Measurements from ENCODE around the gene CPNE1. TPM values are rescaled to one million over a fixed set of nuclear protein-coding genes. Genes with fewer than 3 reads are reported as not detected.
A peak's percentile ranks its signal among the peaks of the same experiment; 100 is the strongest.
"Not testable (repeated sequence)": the region's sequence is repeated elsewhere in the genome, so short reads cannot be mapped to it uniquely, and the experiment has no call there.

The CPNE1 gene
- total RNA-seq, 1 donor from 2014 or later: 119 TPM

DNA sequence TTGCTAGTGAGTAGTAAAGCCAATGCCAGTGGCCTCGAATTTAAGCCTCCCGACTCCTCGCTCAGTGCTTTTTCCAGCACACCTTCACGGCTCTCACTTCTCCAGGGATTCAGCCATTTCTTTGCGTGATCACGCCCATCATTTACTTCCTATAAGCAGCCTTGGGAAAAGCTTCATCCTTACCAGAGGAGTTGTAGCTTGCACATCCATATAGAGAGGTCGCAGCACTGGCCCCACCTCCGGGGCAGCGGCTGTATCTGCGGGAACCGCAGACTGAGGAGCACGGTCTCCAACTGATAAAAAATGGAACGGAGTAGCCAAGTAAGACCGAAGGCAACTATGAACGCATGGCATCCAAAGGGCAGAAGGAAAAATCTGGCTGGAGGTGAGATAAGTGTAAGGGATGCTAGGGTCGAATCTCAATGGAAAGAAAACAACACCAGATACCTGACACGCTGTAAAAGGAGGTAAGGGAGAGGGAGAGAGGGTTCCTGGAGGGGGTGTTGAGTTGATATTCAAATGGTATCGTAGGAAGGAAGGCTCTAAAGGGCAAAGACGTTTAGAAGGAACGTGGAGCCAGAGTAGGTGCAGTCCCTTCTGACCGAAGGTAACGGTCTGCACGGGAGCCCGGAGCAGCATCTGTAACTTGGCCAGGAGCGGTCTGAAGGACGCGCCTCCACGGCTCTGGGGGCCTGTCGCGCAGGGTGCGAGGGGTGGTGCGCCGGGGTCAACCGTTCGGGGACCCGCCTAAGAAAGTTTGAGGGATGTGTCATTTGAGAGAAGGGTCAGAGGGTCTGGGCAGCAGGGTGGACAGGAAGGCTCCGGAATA lies 33.8 kb upstream of the CPNE1 start:
- no peak for DNase-seq (ENCODE audit: low read depth)

DNA sequence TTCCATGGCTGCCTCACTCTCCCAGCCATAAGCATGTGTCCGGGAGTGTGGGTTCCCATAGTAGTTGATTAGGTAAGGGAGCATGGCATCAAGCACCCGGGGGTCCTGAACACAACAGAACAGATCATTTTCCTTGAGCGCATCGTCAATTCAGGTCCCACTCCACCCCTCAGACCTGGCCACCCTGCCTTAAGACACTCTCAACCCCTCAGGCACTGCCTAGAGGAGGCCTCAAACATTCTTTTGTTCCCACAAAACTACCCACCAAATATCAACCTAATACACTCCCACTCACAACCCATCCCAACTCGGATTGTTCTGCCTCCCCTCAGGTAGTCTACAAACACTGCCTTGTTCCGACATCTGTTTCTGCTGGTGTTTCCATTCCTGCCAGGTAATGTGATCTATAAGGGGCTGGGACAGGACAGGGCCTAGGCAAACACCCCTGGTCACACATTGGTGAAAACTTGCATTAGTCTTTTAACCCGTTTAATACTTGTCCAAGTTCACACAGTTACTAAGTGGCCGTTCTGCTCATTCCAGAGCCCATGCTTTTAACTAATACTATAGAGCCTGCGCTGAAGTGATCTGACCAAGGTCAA lies 33.1 kb upstream of the CPNE1 start:
- DNase-seq (ENCODE audit: low read depth): no peak

DNA sequence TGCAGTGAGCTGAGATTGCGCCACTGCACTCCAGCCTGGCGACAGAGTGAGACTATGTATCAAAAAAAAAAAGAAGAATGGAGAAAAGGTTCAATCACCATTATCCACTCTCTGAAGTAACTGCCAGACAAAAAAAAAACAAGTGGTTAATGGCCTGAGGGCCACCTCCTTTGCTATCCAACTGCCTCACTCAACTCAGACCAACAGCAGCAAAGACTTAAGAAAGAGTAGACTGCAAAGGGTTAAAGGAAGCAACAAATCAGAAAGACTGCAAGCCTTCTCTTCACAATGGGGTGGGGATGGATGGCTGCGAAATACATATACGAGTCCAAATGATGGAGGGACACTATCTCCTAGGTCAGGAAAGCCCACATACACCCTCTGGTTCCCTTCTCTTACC lies 31.3 kb upstream of the CPNE1 start:
- DNase-seq (ENCODE audit: low read depth): no peak

DNA sequence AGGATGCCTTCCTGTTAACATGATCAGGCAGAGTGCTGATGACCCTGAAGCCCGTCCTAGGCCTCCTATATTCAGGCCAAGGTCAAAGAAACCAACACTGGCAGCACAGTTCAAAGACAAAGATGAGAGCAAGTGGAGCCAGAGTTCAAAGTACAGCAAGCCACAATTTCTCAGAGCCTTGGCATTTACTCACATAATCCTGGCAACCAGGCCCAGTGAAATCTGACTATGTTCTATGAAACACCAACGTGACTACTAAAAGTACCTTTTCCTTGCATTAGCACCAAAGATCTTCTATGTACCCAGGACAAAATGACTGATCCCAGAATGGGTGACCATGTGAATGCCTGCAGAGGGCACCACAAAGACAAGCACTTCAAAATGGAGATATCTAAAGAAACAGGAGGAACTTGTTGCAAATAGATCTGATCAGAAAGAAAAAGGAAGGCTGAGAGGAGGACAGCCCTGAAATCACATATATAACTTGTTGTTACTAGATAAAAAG lies 30.6 kb upstream of the CPNE1 start:
- no peak for DNase-seq (ENCODE audit: low read depth)

DNA sequence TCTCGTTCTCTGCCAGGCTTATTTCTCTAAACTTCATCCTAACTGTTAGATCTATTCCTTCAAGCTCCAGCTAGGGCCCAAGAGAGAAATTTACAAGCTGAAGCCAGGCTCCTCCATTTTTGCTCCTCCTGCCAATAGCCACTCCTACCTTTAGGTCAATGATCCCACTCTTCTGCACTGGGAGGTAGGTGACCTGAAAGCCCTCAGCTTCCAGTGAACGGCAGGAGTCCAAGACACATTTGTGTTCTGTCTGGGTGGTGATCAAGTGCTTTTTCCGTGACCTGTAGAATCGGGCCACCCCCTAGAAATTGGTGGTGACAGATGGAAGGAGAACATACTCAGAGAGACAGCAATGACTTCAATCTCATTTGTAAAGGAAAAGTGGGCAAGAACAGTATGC lies 25.6 kb upstream of the CPNE1 start:
- no peak for DNase-seq (ENCODE audit: low read depth)

DNA sequence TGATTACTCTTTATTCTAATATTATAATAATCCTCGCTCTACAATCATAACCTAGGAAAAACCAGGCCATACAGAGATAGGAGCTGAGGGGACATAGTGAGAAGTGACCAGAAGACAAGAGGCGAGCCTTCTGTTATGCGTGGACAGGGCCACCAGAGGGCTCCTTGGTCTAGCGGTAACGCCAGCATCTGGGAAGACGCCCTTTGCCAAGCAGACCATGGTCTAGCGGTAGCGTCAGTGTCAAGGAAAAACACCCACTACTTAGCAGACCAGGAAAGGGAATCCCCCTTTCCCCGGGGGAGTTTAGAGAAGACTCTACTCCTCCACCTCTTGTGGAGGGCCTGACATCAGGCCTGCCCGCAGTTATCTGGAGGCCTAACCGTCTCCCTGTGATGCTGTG lies 22.2 kb upstream of the CPNE1 start:
- not testable (repeated sequence) for DNase-seq (ENCODE audit: low read depth)

DNA sequence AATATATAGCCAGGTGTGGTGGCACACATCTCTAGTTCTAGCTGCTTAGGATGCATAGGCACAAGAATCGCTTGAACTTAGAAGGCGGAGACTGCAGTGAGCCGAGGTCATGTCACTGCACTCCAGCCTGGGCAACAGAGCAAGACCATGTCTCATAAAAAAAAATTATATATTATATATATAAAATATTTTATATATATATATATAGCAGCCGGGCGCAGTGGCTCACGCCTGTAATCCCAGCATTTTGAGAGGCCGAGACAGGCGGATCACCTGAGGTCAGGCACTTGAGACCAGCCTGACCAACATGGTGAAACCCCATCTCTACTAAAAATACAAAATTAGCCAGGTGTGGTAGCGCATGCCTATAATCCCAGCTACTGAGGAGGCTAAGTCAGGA lies 20.7 kb upstream of the CPNE1 start:
- not testable (repeated sequence) for DNase-seq (ENCODE audit: low read depth)

DNA sequence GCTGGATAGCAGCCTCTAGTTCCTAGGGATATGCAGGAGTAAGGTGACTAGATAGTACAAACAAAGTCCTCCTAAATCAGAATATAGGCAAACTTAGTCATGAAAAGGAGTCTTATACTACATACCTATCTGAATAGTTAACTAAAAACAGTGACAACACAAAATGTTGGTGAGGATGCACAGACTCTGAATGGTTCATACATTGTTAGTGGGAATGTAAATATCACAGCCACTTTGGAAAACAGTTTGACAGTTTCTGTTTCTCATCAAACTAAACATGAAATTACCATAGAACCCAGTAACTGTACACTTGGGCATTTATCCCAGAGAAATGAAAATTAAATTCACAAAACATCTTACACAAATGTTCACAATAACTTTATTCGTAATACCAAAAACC lies 17.3 kb upstream of the CPNE1 start:
- DNase-seq (ENCODE audit: low read depth): no peak

DNA sequence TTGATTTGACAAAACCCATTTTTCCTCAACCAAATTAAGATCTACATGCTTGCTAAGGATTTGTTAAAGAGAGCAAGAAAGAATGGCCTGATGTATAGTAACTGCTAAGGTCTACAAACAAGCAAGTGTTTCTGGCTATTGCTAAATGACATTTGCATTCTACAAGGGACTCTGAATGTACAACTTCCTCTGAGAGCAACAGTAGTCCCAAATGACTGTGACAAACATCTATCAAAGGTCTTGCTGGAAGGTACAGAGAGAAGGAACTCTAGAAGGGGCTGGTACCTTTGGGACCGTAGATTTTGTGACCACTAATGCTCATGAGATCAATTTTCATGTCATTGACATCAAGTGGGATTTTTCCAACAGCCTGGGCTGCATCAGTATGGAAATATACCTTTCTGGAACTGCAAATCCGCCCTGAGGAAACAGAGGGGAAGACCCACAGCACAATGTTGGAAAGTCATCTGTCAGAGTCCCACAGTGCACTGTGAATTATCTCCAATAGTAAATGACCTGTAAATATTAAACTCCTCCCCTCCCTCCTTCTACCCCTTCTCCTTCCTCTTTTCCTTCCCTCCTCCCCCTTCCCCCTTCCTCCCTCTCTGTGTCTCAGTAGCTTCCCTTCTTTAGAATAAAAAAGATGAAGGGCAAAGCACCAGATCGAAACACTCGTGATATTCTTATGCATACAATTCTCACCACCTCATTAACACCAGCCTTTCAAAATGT lies 15.9 kb upstream of the CPNE1 start:
- no peak for DNase-seq (ENCODE audit: low read depth)

DNA sequence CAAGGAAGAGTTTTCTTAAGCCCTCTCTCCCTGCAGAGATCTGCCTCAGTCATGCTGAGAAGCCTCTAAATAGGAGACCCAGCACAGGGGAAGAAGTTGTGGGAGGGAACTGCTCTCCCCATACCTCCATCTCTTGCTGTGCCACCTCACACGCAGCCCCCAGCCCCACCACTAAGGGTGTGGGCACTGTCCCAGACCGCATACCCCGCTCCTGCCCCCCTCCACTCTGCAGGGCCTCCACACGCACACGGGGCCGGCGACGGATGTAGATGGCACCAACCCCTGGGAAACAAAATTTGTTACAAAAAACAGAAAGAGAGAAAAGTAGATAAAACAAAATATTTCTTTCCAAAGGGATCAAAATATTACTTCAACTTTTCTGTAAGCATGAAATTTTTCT lies 10.2 kb upstream of the CPNE1 start:
- no peak for DNase-seq (ENCODE audit: low read depth)

DNA sequence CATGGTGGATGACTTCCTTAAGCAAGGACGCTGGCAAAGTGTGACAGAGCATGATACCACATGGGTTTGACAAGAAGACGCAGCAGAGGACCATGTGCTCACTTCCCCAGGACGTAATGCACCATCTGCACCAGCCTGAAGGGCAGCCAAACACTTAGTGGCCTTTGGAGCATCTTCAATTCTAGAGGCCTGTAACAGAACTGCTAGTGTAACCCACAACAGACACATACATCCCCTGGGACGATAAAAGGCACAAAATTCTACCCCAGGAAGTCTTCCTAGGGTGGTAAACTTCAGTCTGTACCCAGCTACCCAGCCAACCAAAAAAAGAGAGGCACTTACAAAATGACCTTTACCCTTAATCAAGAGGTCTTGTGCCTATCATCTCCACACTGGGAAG lies 9.2 kb upstream of the CPNE1 start:
- no peak for DNase-seq (ENCODE audit: low read depth)

DNA sequence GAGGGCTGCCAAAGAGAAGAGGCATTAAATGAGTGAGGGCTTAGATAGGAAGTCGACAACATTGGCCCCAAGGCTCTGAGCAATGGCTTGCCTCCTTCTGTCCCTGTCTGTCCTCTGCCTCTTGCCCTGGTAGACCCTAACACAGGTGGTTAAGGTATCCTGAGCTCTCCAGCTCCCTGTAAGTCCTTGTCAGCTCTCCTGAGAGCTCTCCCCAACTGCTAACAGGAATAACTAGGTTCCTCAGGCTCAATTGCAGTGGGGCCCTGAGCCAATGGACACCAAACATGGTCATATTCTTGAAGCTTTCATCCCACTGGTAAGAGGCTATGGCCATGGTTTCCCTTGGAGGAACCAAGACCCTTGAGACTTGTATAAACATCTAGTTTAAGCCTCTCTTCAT lies 5.0 kb upstream of the CPNE1 start:
- DNase-seq (ENCODE audit: low read depth): no peak

DNA sequence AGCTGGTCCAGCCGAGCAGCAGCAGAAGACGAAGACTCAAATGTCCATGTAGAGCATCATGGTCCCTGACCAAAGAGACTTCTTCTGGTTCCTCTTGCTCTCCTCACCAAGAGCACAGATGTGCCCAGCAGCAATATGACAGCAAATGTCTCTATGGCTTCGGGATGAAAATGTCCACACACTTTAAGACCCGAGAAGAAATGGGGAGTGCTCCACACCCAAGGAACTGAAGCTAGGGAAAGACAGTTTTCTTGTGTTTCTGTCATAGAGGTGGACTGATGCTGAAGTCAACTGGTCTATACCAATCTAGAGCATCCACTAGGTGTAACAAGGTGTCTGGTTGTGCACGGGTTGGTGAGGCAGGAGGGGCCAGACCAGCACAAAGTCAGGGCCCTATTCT lies 4.5 kb upstream of the CPNE1 start:
- no peak for DNase-seq (ENCODE audit: low read depth)

DNA sequence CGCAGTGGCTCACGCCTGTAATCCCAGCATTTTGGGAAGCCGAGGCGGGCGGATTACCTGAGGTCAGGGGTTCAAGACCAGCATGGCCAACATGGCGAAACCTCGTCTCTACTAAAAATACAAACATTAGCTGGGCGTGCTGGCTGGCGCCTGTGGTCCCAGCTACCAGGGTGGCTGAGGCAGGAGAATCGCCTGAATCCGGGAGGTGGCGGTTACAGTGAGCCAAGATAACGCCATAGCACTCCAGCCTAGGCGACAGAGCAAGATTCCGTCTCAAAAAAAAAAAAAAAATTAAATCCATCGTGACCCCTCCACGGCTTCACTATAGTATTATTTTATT lies 1.2 kb upstream of the CPNE1 start:
- no peak for DNase-seq (ENCODE audit: low read depth)

DNA sequence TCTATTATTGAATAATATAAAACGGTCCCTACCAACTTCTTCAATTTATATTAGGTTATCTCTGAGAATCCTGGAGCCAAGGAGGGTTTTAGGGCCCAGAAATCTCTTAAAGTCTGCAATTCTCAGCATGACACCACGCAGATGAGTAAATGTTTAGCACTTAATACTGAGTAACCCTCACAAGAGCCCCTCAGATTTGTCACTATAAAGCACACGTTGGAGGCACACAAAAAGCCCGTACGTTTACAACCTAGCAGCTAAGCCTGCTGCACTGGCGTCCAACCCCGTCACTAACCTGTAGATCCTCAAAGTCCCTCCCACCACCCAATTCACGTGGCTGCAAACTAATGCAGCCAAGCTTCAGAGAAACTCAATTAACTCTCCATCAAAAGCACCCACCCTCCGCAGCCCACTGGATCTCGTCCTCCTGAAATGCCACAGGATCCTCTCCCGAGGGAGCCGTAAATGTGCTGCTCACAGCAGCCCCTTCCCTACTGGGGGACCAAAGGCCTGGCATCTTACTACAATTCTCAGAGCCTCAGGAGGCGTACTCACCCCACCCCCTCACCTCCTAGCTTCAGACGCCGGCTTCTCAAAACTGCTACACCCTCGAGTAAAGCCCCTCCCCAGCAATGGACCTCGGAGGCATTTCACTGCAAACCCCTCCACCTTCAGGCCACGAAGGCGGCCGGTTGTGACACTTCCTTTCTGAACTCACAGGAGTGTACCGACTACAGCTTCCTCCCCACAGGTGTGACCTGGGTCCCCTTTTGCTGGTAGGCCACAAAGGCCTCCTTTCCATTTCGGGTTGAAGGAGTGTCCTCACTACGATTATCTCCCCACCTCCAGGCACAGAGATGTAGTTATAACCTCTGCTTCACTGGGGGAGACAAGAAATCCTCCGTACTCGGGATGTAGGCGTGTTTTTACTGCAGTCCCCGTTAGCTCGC lies 909 bp downstream of the CPNE1 start:
- peak; percentile 27 for DNase-seq (ENCODE audit: low read depth)

DNA sequence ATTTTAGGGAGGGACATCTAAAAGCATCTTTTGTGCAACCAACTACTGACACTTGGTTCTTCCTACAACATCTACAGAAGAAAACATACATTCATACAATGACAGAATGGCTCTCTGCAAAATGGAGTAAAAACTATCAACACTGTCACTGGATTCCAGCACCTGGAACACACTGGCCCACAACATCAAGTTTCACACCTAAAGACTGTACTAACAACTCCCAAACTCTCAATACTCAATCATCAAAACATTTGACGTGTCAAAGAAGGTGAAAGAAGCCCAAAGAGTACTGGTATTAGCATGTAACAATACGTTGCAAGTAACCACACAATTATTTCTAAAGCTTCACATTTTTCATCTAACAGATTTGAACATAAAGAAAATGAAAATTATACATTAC lies 2.1 kb downstream of the CPNE1 start:
- DNase-seq (ENCODE audit: low read depth): no peak

DNA sequence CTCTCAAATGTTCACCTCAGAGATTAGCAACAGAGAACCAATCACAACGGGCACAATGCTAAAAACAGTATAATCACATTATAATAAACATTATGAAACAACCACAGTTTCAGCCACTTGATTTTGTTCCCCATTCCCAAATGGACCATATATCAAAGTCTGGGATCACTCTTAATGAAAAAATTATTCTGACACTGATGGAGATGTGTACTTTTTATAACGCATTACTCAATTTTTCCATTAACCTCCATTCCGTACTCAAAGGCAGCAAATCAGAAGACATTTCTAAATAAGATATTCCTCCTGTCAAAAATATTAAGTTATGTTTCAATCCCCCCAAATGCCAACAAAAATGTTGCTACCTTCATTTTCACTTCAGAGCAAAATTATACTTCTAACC lies 2.8 kb downstream of the CPNE1 start:
- DNase-seq (ENCODE audit: low read depth): no peak

DNA sequence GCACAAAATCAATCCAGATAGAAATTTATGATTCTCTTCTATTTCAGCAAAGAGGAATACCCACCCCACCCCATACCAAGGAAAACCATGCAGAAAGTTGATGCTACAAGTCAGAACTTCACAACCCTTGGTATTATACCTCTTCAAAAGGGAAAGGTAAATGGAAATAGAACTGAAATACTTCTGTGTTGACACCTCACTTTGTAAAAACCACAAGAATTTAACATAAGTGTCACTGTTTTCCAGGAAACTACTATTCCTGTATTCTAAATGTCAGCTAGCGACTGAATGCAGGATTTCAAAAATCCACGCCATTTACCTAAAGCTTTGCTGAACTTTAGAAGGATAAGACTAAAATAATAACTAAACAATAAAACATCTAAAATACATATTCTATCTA lies 3.6 kb downstream of the CPNE1 start:
- DNase-seq (ENCODE audit: low read depth): peak; percentile 68

DNA sequence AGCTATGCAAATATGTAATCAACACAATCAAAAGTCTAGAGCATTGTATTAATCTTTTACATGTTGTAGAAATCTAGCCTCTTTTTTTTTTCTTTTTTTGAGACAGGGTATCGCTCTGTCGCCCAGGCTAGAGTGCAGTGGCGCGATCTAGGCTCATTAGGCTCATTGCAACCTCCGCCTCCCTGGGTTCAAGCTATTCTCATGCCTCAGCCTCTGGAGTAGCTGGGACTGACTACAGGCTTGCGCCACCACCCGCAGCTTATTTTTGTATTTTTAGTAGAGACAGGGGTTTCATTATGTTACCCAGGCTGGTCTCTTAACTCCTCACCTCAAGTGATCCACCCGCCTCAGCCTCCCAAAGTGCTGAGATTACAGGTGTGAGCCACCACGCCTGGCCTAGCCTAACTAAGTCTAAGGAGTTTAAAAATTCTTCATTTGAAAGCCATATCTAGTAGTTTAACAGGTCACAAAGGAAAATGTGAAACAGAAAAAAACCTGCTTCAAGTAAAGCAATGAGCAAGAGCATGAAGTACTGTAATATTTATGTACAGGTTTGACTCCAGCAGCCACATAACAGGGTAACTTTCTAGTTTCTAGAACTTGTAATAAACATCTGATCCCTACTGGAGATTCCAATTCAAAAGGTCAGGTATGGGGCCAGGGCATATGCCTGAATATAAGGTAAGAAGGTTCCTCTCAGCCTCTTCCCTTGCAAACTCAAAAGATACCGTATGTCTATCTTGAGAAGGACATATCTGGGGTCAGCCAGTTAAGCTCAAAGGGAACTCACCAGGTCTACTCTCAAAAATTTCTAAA lies 4.4 kb downstream of the CPNE1 start:
- DNase-seq (ENCODE audit: low read depth): no peak

DNA sequence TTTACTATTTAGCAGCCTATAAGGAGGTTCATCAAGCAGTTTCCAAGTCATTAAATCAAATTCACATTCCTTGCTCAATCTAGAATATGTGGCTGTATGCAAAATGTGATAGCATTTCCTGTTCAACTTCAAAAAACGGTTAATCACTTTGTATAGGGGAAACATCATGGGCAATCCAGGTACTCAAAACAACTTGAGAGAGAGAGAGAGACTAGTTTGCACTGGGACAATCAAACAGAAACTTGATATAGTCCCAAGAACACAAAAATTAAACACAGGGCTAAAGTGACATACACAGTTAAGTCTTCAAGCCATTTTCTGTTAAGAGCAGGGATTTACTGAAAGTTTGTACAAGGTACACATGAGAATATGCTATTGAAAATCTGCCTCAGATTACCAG lies 7.4 kb downstream of the CPNE1 start:
- DNase-seq (ENCODE audit: low read depth): no peak

DNA sequence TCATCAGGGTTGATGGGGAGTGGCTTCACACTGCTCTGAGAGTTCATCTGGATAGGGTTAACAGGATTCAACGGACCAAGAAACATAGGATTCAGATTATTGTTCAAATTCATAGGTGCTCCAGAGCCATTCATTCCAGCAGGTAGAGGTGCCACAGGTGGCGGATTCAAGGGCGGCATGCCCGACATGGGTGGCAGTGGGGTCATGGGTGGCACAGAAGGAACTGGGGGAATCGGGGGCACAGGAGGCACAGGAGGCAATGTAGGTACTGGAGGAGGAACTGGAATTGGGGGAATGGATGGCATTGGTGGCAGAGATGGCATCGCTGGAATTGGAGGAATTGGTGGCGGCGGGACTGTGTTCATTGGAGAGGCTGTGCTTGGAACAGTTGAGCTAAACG lies 10.3 kb downstream of the CPNE1 start:
- no peak for DNase-seq (ENCODE audit: low read depth)

All from renal cortical epithelial cell (primary cell).